ENCODE measurements around the gene ALX3.
"Not testable (repeated sequence)": the region's sequence is repeated elsewhere in the genome, so short reads cannot be mapped to it uniquely, and the experiment has no call there.

Gene ALX3

DNA sequence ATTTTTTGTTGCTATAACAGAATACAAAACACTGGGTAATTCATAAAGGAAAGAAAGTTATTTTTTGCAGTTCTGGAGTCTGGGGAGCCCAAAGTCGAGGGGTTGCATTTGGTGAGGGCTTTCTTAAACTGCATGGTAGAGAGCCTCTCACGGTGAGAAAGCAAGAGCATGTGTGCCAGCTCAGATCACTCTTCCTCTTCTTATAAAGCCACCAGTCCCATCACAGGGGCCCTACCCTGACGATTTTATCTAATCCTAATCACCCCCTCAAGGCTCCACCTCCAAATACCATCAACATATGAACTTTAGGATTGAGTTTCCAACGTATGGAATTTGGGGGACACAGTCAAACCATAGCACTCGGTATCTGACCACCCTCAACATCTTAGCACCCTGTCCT is 37.1 kb downstream of the ALX3 start:
- no peak overlapping the region for H3K4me3 ChIP-seq (ENCODE audit: severe bottlenecking)
- no peak for ATAC-seq (ENCODE audit: low read depth)
- TF ChIP-seq, protein P1, sequence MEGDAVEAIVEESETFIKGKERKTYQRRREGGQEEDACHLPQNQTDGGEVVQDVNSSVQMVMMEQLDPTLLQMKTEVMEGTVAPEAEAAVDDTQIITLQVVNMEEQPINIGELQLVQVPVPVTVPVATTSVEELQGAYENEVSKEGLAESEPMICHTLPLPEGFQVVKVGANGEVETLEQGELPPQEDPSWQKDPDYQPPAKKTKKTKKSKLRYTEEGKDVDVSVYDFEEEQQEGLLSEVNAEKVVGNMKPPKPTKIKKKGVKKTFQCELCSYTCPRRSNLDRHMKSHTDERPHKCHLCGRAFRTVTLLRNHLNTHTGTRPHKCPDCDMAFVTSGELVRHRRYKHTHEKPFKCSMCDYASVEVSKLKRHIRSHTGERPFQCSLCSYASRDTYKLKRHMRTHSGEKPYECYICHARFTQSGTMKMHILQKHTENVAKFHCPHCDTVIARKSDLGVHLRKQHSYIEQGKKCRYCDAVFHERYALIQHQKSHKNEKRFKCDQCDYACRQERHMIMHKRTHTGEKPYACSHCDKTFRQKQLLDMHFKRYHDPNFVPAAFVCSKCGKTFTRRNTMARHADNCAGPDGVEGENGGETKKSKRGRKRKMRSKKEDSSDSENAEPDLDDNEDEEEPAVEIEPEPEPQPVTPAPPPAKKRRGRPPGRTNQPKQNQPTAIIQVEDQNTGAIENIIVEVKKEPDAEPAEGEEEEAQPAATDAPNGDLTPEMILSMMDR (IDR thresholded peaks at IDR 0.05; ENCODE audit: poor library complexity, severe bottlenecking): no peak
- no peak for DNase-seq (ENCODE audit: low spot score)
- H3K27ac ChIP-seq (ENCODE audit: poor library complexity, severe bottlenecking): no peak overlapping the region
- peaks cover 18% of the 10 kb centered on the region for H3K36me3 ChIP-seq (ENCODE audit: low read depth)
- H3K27me3 ChIP-seq (ENCODE audit: insufficient read depth, poor library complexity, severe bottlenecking): no peaks in the 10 kb centered on the region
- peaks cover 9% of the 10 kb centered on the region for H3K4me1 ChIP-seq (ENCODE audit: insufficient read depth, poor library complexity, severe bottlenecking)
- H3K9me3 ChIP-seq (ENCODE audit: severe bottlenecking): no peaks in the 10 kb centered on the region

GRCh38 chr1:110032327-110032726 is 38.1 kb downstream of the ALX3 start:
- Histone ChIP-seq H3K9me3 (ENCODE audit: severe bottlenecking) (no peaks in the 10 kb centered on the region), H3K4me1 (ENCODE audit: insufficient read depth, poor library complexity, severe bottlenecking) (peaks cover 9% of the 10 kb centered on the region), H3K36me3 (ENCODE audit: low read depth) (peaks cover 10% of the 10 kb centered on the region), H3K27me3 (ENCODE audit: insufficient read depth, poor library complexity, severe bottlenecking) (no peaks in the 10 kb centered on the region), H3K4me3 (ENCODE audit: severe bottlenecking) (no peak overlapping the region), H3K27ac (ENCODE audit: poor library complexity, severe bottlenecking) (no peak overlapping the region)
- TF ChIP-seq, protein P1 (IDR thresholded peaks at IDR 0.05; ENCODE audit: poor library complexity, severe bottlenecking): no peak
- DNase-seq (ENCODE audit: low spot score): no peak
- no peak for ATAC-seq (ENCODE audit: low read depth)

DNA sequence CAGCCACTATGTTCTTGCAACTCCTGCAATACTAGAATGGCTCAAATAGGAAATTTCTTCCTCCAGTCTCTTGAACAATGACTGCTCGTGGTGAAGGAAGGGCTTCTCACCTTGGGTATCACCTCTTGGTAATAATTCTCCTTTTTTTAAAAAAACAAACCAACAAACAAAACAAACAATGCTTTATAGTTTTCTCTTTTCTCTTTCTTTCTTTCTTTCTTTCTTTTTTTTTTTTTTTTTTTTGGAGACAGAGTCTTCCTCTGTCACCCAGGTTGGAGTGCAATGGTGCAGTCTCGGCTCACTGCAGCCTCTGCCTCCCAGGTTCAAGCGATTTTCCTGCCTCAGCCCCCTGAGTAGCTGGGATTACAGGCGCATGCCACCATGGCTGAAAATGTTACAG is 39.8 kb downstream of the ALX3 start:
- ATAC-seq (ENCODE audit: low read depth); DNase-seq (ENCODE audit: low spot score); H3K27ac ChIP-seq (ENCODE audit: poor library complexity, severe bottlenecking): not testable (repeated sequence)

DNA sequence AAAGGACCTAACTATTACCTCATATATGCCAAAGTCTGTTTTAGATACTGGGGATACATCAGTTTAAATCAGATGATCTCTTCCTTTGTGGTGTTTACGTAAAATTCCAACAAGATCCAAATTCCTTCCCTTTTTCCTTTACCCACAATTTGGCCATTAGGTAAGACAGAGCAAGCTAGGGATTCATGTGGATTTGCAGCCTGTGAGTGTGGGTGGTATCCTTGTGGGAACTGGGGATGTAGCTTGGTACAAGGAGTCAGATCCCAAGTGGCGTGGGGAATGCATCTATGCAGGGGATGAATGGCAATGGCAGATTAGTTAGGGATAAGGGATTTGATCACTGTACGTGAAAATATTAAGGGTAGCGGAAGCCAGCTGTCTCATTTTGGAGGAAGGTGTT is 45.9 kb downstream of the ALX3 start:
- Histone ChIP-seq H3K27me3 (ENCODE audit: insufficient read depth, poor library complexity, severe bottlenecking) (no peaks in the 10 kb centered on the region), H3K4me1 (ENCODE audit: insufficient read depth, poor library complexity, severe bottlenecking) (no peaks in the 10 kb centered on the region)
- TF ChIP-seq, protein P1 (IDR thresholded peaks at IDR 0.05; ENCODE audit: poor library complexity, severe bottlenecking): no peak

More for the DNA sequence above, 39.8 kb downstream of the ALX3 start:
- not testable (repeated sequence) for H3K4me1 ChIP-seq (ENCODE audit: insufficient read depth, poor library complexity, severe bottlenecking); H3K9me3 ChIP-seq (ENCODE audit: severe bottlenecking); H3K36me3 ChIP-seq (ENCODE audit: low read depth); H3K27me3 ChIP-seq (ENCODE audit: insufficient read depth, poor library complexity, severe bottlenecking); H3K4me3 ChIP-seq (ENCODE audit: severe bottlenecking)

DNA sequence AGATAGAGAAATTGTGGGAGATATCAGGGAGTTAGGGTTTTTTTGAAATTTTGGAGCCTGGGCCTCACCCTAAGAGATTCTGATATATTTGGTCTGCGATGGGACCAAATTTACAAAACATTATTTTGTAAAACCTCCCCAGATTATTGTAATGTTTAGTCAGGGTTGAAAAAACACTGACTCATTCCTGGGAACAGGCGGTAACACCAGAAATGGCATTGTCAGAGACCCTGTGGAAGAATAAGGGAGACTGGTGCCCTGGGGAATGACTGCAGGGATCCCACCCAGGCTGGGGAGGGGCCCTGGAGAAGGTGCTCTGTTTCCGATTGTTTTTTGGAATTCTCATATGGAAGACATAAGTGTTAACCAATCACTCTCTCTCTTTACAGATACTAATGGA is 49.2 kb downstream of the ALX3 start:
- no peaks in the 10 kb centered on the region for H3K27me3 ChIP-seq (ENCODE audit: insufficient read depth, poor library complexity, severe bottlenecking)
- H3K27ac ChIP-seq (ENCODE audit: poor library complexity, severe bottlenecking): no peak overlapping the region
- DNase-seq (ENCODE audit: low spot score) (no peak), ATAC-seq (ENCODE audit: low read depth) (no peak)
- H3K36me3 ChIP-seq (ENCODE audit: low read depth): peaks cover 64% of the 10 kb centered on the region
- H3K4me1 ChIP-seq (ENCODE audit: insufficient read depth, poor library complexity, severe bottlenecking): no peaks in the 10 kb centered on the region
- TF ChIP-seq, protein P1 (IDR thresholded peaks at IDR 0.05; ENCODE audit: poor library complexity, severe bottlenecking): no peak
- H3K9me3 ChIP-seq (ENCODE audit: severe bottlenecking): no peaks in the 10 kb centered on the region
- no peak overlapping the region for H3K4me3 ChIP-seq (ENCODE audit: severe bottlenecking)

More for the DNA sequence above, 45.9 kb downstream of the ALX3 start:
- DNase-seq (ENCODE audit: low spot score) (no peak), ATAC-seq (ENCODE audit: low read depth) (no peak)
- Histone ChIP-seq H3K9me3 (ENCODE audit: severe bottlenecking) (no peaks in the 10 kb centered on the region), H3K4me3 (ENCODE audit: severe bottlenecking) (no peak overlapping the region), H3K27ac (ENCODE audit: poor library complexity, severe bottlenecking) (no peak overlapping the region), H3K36me3 (ENCODE audit: low read depth) (peaks cover 31% of the 10 kb centered on the region)
